VCaP (cell line): ENCODE data around the gene FOXR1.

Experiments
- H3K27ac ChIP-seq: fragments of 450-650 bp; 2 replicates; pipeline ENCODE4 v1.5.1; 2017
- CTCF ChIP-seq: fragments of 450-650 bp; conservative IDR thresholded peaks from 2 replicates; pipeline ENCODE4 v1.5.1; 2017; ENCODE audit warnings: mild to moderate bottlenecking, moderate library complexity

Gene FOXR1

GRCh38 chr11:118928101-118928869, 43.3 kb upstream of the FOXR1 start:
- peak overlapping the region; percentile 97 for H3K27ac ChIP-seq
- TF ChIP-seq CTCF = peak; percentile 98

GRCh38 chr11:118928870-118929500, 42.6 kb upstream of the FOXR1 start:
- no peak for TF ChIP-seq CTCF
- H3K27ac ChIP-seq = peak overlapping the region; percentile 97

- no peak for TF ChIP-seq CTCF
- H3K27ac ChIP-seq = peak overlapping the region; percentile 97
These were observed 42.0 kb upstream of the FOXR1 start for GRCh38 chr11:118929501-118930093.

- H3K27ac ChIP-seq = peak overlapping the region; percentile 97
- TF ChIP-seq CTCF = peak; percentile 97
These were observed 41.4 kb upstream of the FOXR1 start for GRCh38 chr11:118930094-118930712.

- no peak overlapping the region for H3K27ac ChIP-seq
- no peak for TF ChIP-seq CTCF
These were observed 40.0 kb upstream of the FOXR1 start for GRCh38 chr11:118931571-118931970.

- TF ChIP-seq CTCF = no peak
These were observed 38.1 kb upstream of the FOXR1 start for GRCh38 chr11:118933486-118933885.

GRCh38 chr11:118935376-118935775, 36.2 kb upstream of the FOXR1 start:
- no peak overlapping the region for H3K27ac ChIP-seq
- no peak for TF ChIP-seq CTCF

More at GRCh38 chr11:118933486-118933885, 38.1 kb upstream of the FOXR1 start:
- no peak overlapping the region; the same call in 1 of the 2 replicates for H3K27ac ChIP-seq
